Measurements from ENCODE around the gene CIB1. TPM values are rescaled to one million over a fixed set of nuclear protein-coding genes. Genes with fewer than 3 reads are reported as not detected.

The CIB1 gene
- total and polyA plus RNA-seq, 2 of the 8 experiments (the other 6 are each of a cell fraction or from before 2014, with no cell fraction given), result 26.0 to 63.5 TPM

DNA sequence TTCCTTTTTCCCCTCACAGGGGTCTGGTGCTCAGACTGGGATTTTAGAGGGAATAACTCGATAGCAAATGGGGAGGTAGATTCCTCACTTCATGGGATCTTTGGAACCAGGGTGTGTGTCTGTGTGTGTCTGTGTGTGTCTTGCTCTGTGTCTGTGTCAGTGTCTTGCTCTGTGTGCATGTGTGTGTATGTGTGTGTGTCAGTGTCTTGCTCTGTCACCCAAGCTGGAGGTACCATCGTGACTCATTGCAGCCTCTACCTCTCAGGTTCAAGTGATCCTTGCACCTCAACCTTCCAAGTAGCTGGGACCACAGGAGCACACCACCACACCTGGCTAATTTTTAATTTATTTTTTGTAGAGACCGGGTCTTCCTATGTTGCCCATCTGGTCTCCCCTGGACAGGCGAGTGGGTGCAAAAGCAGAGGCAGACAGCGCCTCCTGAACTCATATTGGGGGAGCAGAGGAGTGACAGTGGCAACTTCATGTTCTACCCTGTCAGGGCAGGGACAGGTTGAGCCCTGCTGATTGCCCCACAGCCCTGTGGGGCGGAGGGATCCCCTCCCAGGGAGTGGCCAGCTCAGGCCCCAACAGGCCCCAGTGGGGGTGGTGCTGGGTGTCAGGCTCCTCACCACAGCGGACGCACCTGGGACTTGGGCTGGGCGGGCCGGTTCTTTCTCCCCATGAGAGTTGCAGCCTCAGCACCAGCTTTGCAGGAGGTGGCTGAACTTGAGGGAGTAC, 43.0 kb downstream of the CIB1 start:
- Histone ChIP-seq H2AK5ac (ENCODE audit: low read depth, low read length) (no peak overlapping the region), H4K20me1 (replicated peaks in 1 of 2; ENCODE audit: control insufficient read depth in 1 of 2, insufficient read depth in 2 of 2, low read length in 2 of 2) (peaks cover 0 to 2% of the 10 kb centered on the region in 2 experiments), H3K79me1 (ENCODE audit: low read depth, low read length) (peaks cover 3% of the 10 kb centered on the region; the same call in 1 of the 2 replicates), H3K4me2 (ENCODE audit: insufficient read depth in 1 of 2, low read depth in 2 of 2, low read length in 2 of 2) (no peak overlapping the region), H2BK12ac (ENCODE audit: low read depth, low read length) (no peak overlapping the region), H4K8ac (ENCODE audit: extremely low read depth, insufficient read depth, low read length) (no peak overlapping the region), H2BK120ac (replicated peaks; ENCODE audit: low read depth, low read length) (no peak overlapping the region), H3K23ac (ENCODE audit: insufficient read length) (no peak overlapping the region), H3K23me2 (ENCODE audit: low read depth, low read length) (peaks cover 2% of the 10 kb centered on the region; the same call in 1 of the 2 replicates), H3K18ac (ENCODE audit: extremely low read depth, low read length) (no peak overlapping the region), H3K79me2 (ENCODE audit: control insufficient read depth in 1 of 2, insufficient read depth in 2 of 2, low read length in 2 of 2) (no peaks in the 10 kb centered on the region), H2BK5ac (ENCODE audit: low read depth, low read length) (peak overlapping the region; percentile 9; the same call in 1 of the 2 replicates), H3K56ac (replicated peaks; ENCODE audit: insufficient read length, low read depth, low read length) (no peak overlapping the region), H3K36me3 (ENCODE audit: control insufficient read depth in 2 of 4, insufficient read depth in 4 of 4, low read length in 3 of 4) (no peaks in the 10 kb centered on the region), H2BK20ac (ENCODE audit: low read length) (no peak overlapping the region), H4K5ac (ENCODE audit: insufficient read length, low read depth, low read length) (no peak overlapping the region), H3K9me3 (ENCODE audit: insufficient read depth in 2 of 2, low read depth in 1 of 2, low read length in 1 of 2) (no peaks in the 10 kb centered on the region), H3K14ac (ENCODE audit: insufficient read length) (no peak overlapping the region), H3K4ac (replicated peaks; ENCODE audit: insufficient read length, low read depth, low read length) (no peak overlapping the region), H3K4me3 (ENCODE audit: extremely low read depth in 1 of 4, insufficient read depth in 2 of 4, low read depth in 3 of 4, low read length in 4 of 4) (no peak overlapping the region), H3K9ac (replicated peaks in 1 of 4; ENCODE audit: extremely low read depth in 1 of 4, low read depth in 3 of 4, low read length in 3 of 4) (no peak overlapping the region; a peak in 1 of 7 replicates), H4K91ac (replicated peaks; ENCODE audit: insufficient read length, low read length) (no peak overlapping the region), H3K27ac (ENCODE audit: low read depth, low read length) (no peak overlapping the region), H3K4me1 (replicated peaks in 1 of 4; ENCODE audit: control insufficient read depth in 3 of 4, insufficient read depth in 4 of 4, low read length in 3 of 4) (peaks cover 0 to 10% (median 6%) of the 10 kb centered on the region in 4 experiments; a peak in 6 of 7 replicates), H3K27me3 (replicated peaks in 1 of 4; ENCODE audit: control insufficient read depth in 3 of 4, extremely low read depth in 1 of 4, insufficient read depth in 3 of 4, low read length in 3 of 4) (no peaks in the 10 kb centered on the region), H2BK15ac (ENCODE audit: low read length) (no peak overlapping the region), H2AFZ (ENCODE audit: low read length) (no peak overlapping the region)
- POLR2A ChIA-PET (ENCODE audit: partially characterized antibody), result interaction anchor here (0.6 to 1.5 kb wide), 3 partner anchors 12 to 38 kb away, joined by 3 to 5 read pairs (median 4); no protein-coding TSS in a partner anchor
- WGBS, 2 experiments (ENCODE audit: extremely low coverage in 1 of 2, insufficient coverage in 1 of 2, insufficient read length in 1 of 2, insufficient replicate concordance in 2 of 2, low coverage in 1 of 2, low lambda C conversion rate in 2 of 2, missing lambda C conversion rate in 1 of 2), result 89% methylated on average over 10 of the region's 10 CpGs; no CpG with 5 or more reads in 1 of the 2 experiments
- CTCF ChIA-PET (ENCODE audit: partially characterized antibody), result interaction anchor here (0.9 to 3.7 kb wide), 5 partner anchors 16 to 115 kb away, joined by 3 to 14 read pairs (median 4); no protein-coding TSS in a partner anchor
- FAIRE-seq (no peak), DNase-seq (ENCODE audit: low read depth in 1 of 2, low spot score in 2 of 2) (no peak)
- TF ChIP-seq POU5F1 (IDR thresholded peaks at IDR 0.05; ENCODE audit: low read depth, low read length) (no peak), CEBPB (IDR thresholded peaks at IDR 0.05; ENCODE audit: low read depth, low read length) (no peak), RBBP5 (IDR thresholded peaks at IDR 0.05; ENCODE audit: borderline replicate concordance, low read depth, low read length) (no peak), ASH2L (IDR thresholded peaks at IDR 0.05; ENCODE audit: low read length) (no peak), HDAC6 (IDR thresholded peaks at IDR 0.05; ENCODE audit: low read depth, low read length) (no peak), EGR1 (IDR thresholded peaks at IDR 0.05; ENCODE audit: borderline replicate concordance, low read depth, low read length) (no peak), SP4 (IDR thresholded peaks at IDR 0.05; ENCODE audit: low read length) (no peak), SAP30 (IDR thresholded peaks at IDR 0.05; ENCODE audit: insufficient read depth, insufficient replicate concordance, low read length) (no peak)
- TF ChIP-seq, protein P1, sequence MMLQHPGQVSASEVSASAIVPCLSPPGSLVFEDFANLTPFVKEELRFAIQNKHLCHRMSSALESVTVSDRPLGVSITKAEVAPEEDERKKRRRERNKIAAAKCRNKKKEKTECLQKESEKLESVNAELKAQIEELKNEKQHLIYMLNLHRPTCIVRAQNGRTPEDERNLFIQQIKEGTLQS (IDR thresholded peaks at IDR 0.05; ENCODE audit: insufficient read depth, low read depth, low read length), result no peak
- TF ChIP-seq, protein P2, sequence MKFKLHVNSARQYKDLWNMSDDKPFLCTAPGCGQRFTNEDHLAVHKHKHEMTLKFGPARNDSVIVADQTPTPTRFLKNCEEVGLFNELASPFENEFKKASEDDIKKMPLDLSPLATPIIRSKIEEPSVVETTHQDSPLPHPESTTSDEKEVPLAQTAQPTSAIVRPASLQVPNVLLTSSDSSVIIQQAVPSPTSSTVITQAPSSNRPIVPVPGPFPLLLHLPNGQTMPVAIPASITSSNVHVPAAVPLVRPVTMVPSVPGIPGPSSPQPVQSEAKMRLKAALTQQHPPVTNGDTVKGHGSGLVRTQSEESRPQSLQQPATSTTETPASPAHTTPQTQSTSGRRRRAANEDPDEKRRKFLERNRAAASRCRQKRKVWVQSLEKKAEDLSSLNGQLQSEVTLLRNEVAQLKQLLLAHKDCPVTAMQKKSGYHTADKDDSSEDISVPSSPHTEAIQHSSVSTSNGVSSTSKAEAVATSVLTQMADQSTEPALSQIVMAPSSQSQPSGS (IDR thresholded peaks at IDR 0.05; ENCODE audit: low read length), result no peak
